ENCODE data around the gene CHRNA4.
"Not testable (repeated sequence)": the region's sequence is repeated elsewhere in the genome, so short reads cannot be mapped to it uniquely, and the experiment has no call there.

The CHRNA4 gene

DNA sequence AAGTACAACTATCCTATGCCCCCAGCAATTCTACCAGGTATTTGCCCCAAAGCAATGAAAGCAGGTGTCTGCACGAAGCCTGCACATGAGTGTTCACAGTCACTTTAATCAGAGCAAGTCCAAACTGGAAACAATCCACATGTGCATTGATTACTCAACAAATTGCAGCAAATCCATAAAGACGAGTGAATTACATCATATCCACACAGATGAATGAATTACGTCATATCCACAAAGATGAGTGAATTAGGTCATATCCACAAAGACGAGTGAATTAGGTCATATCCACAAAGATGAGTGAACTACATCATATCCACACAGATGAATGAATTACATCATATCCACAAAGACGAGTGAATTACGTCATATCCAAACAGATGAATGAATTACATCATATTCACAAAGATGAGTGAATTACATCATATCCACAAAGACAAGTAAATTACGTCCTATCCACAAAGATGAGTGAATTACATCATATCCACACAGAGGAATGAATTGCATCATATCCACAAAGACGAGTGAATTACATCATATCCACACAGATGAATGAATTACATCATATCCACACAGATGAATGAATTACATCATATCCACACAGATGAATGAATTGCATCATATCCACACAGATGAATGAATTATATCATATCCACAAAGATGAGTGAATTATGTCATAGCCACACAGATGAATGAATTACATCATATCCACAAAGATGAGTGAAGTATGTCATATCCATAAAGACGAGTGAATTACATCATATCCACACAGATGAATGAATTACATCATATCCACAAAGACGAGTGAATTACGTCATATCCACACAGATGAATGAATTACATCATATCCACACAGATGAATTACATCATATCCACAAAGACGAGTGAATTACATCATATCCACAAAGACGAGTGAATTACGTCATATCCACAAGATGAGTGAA is 21.7 kb downstream of the CHRNA4 start:
- not testable (repeated sequence) for H3K4me3 ChIP-seq (ENCODE audit: low read depth, low read length); H3K9ac ChIP-seq (ENCODE audit: low read length); H3K79me2 ChIP-seq (ENCODE audit: control insufficient read depth, insufficient read depth, low read length, poor library complexity); H3K4ac ChIP-seq (ENCODE audit: low read depth, low read length); H3K18ac ChIP-seq (ENCODE audit: low read length); H2AK5ac ChIP-seq (ENCODE audit: low read length); H3K79me1 ChIP-seq (ENCODE audit: low read length); H4K8ac ChIP-seq (ENCODE audit: low read depth, low read length); H4K12ac ChIP-seq (ENCODE audit: low read depth, low read length); H2BK120ac ChIP-seq (ENCODE audit: insufficient read depth, low read length, poor library complexity); H3K27ac ChIP-seq (ENCODE audit: low read depth, low read length); H3K4me1 ChIP-seq (ENCODE audit: control insufficient read depth in 1 of 2, insufficient read depth in 2 of 2, low read length in 2 of 2); H2BK12ac ChIP-seq (ENCODE audit: low read length); H3K9me3 ChIP-seq (ENCODE audit: insufficient read depth, low read depth, low read length); H3K14ac ChIP-seq (ENCODE audit: low read length); H3K36me3 ChIP-seq (ENCODE audit: control insufficient read depth in 1 of 2, insufficient read depth in 2 of 2, low read length in 2 of 2); H4K91ac ChIP-seq (ENCODE audit: low read depth, low read length); H2BK5ac ChIP-seq (ENCODE audit: low read depth, low read length, poor library complexity); H3K23ac ChIP-seq (ENCODE audit: low read length); H3K27me3 ChIP-seq (ENCODE audit: insufficient read depth, low read length); H3K4me2 ChIP-seq (ENCODE audit: low read length); H2AFZ ChIP-seq (ENCODE audit: insufficient read depth, low read length, poor library complexity)
- no CpG with 5 or more reads among the region's 14 CpGs for WGBS (ENCODE audit: extremely low coverage, insufficient coverage, insufficient read length)
- DNase-seq: peak in 1 of 2 donors; percentile 12

DNA sequence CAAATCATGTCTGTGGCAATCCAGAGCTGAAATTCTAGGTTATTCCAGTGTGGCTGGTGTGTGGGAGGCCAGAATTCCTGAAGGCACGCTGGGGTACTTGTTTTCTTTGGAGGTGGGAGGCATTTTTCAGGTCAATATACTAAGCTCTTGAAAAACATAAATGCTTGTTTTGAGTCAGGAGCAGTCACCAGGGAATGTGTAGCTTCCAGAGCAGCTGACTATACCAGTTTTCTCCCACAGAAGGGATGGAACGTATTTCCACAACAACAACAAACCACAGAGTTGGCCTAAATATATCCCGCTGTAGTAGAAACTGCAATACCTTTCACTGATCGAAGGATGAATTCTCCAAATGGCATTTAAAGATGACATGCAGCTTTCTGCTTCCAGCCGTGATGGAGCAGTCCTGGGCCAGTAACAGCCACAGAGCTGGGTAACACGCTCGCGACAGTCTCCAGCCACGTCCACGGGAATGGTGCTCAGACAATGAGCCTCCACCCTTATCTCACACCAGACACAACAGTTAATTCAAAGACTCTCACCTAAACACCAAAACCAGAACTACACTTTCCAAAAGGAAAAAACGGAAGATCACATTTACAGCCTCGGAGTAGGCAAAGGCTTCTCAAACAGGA is 23.2 kb downstream of the CHRNA4 start:
- H2BK12ac ChIP-seq (ENCODE audit: low read length): no peak overlapping the region
- DNase-seq: no peak
- no CpG with 5 or more reads among the region's 12 CpGs for WGBS (ENCODE audit: extremely low coverage, insufficient coverage, insufficient read length)
- H2AK5ac ChIP-seq (ENCODE audit: low read length): no peak overlapping the region
- no peaks in the 10 kb centered on the region for H3K36me3 ChIP-seq (ENCODE audit: control insufficient read depth in 1 of 2, insufficient read depth in 2 of 2, low read length in 2 of 2)
- H3K27me3 ChIP-seq (ENCODE audit: insufficient read depth, low read length): no peaks in the 10 kb centered on the region
- H3K4me2 ChIP-seq (ENCODE audit: low read length): no peak overlapping the region
- no peak overlapping the region for H4K91ac ChIP-seq (ENCODE audit: low read depth, low read length)
- H3K4me3 ChIP-seq (ENCODE audit: low read depth, low read length): no peak overlapping the region
- H4K12ac ChIP-seq (ENCODE audit: low read depth, low read length): no peak overlapping the region
- H3K9ac ChIP-seq (ENCODE audit: low read length): no peak overlapping the region
- no peak overlapping the region for H3K23ac ChIP-seq (ENCODE audit: low read length)
- no peak overlapping the region for H3K4ac ChIP-seq (ENCODE audit: low read depth, low read length)
- no peak overlapping the region for H3K18ac ChIP-seq (ENCODE audit: low read length)
- H4K8ac ChIP-seq (ENCODE audit: low read depth, low read length): no peak overlapping the region
- no peak overlapping the region for H2BK120ac ChIP-seq (ENCODE audit: insufficient read depth, low read length, poor library complexity)
- no peak overlapping the region for H2AFZ ChIP-seq (ENCODE audit: insufficient read depth, low read length, poor library complexity)
- H3K27ac ChIP-seq (ENCODE audit: low read depth, low read length): no peak overlapping the region
- no peak overlapping the region for H2BK5ac ChIP-seq (ENCODE audit: low read depth, low read length, poor library complexity)
- H3K4me1 ChIP-seq (ENCODE audit: control insufficient read depth in 1 of 2, insufficient read depth in 2 of 2, low read length in 2 of 2): no peaks in the 10 kb centered on the region
- peaks cover 12% of the 10 kb centered on the region for H3K9me3 ChIP-seq (ENCODE audit: insufficient read depth, low read depth, low read length)
- no peak overlapping the region for H3K14ac ChIP-seq (ENCODE audit: low read length)
- H3K79me1 ChIP-seq (ENCODE audit: low read length): no peaks in the 10 kb centered on the region
- no peaks in the 10 kb centered on the region for H3K79me2 ChIP-seq (ENCODE audit: control insufficient read depth, insufficient read depth, low read length, poor library complexity)

DNA sequence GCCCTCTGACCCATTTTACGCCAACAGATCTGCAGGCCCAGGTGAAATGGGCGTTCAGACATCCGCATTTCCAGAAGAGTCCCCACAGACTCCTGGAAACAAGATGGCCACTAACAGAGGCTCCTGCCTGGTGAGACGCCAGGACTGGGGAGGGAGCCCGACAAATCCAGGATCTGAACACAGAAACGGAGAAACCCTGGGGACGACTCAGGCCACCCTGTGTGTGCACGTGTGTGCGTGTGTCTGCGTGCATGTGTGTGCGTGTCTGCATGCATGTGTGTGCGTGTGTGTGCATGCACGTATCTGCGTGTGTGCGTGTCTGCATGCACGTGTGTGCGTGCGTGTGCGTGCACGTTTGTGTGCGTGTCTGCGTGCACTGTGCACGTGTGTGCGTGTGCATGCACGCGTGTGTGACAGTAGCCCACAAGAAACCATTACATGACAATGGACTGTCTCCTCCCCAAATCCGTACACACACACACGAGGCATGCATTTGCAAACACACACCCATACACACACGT is 24.9 kb downstream of the CHRNA4 start:
- Histone ChIP-seq H3K4me3 (ENCODE audit: low read depth, low read length) (peak overlapping the region; percentile 46), H3K9me3 (ENCODE audit: insufficient read depth, low read depth, low read length) (peaks cover 15% of the 10 kb centered on the region), H2BK5ac (ENCODE audit: low read depth, low read length, poor library complexity) (no peak overlapping the region), H3K18ac (ENCODE audit: low read length) (no peak overlapping the region), H3K4me1 (ENCODE audit: control insufficient read depth in 1 of 2, insufficient read depth in 2 of 2, low read length in 2 of 2) (no peaks in the 10 kb centered on the region), H2AFZ (ENCODE audit: insufficient read depth, low read length, poor library complexity) (no peak overlapping the region), H4K8ac (ENCODE audit: low read depth, low read length) (no peak overlapping the region), H2BK12ac (ENCODE audit: low read length) (no peak overlapping the region), H4K12ac (ENCODE audit: low read depth, low read length) (no peak overlapping the region), H3K4ac (ENCODE audit: low read depth, low read length) (no peak overlapping the region), H3K23ac (ENCODE audit: low read length) (peak overlapping the region; percentile 45), H3K9ac (ENCODE audit: low read length) (no peak overlapping the region), H2AK5ac (ENCODE audit: low read length) (no peak overlapping the region), H3K79me1 (ENCODE audit: low read length) (no peaks in the 10 kb centered on the region), H3K36me3 (ENCODE audit: control insufficient read depth in 1 of 2, insufficient read depth in 2 of 2, low read length in 2 of 2) (no peaks in the 10 kb centered on the region), H3K27me3 (ENCODE audit: insufficient read depth, low read length) (no peaks in the 10 kb centered on the region), H4K91ac (ENCODE audit: low read depth, low read length) (no peak overlapping the region), H3K27ac (ENCODE audit: low read depth, low read length) (no peak overlapping the region), H2BK120ac (ENCODE audit: insufficient read depth, low read length, poor library complexity) (no peak overlapping the region), H3K14ac (ENCODE audit: low read length) (no peak overlapping the region), H3K79me2 (ENCODE audit: control insufficient read depth, insufficient read depth, low read length, poor library complexity) (no peaks in the 10 kb centered on the region), H3K4me2 (ENCODE audit: low read length) (no peak overlapping the region)
- no CpG with 5 or more reads among the region's 29 CpGs for WGBS (ENCODE audit: extremely low coverage, insufficient coverage, insufficient read length)
- DNase-seq: no peak

DNA sequence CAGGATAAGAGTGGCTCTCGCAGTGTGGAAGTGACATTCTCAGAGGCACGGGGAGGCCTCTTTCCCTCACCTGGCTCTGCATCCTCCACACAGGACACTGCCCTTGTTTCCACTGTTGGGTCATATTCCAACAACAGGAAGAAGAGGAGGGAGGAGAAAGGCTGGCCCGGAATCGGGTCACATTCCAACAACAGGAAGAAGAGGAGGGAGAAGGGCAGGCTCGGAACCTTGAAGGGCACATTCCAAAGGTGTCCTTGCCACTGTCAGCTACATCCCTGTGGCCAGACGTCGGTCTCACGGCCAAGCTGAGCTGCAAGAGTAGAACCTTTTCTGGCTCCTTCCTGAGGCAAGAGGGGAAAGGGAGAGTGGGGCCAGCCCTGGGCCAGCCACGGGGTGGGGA is 25.4 kb downstream of the CHRNA4 start:
- H4K91ac ChIP-seq (ENCODE audit: low read depth, low read length): no peak overlapping the region

More for the DNA sequence above, 25.4 kb downstream of the CHRNA4 start:
- no peaks in the 10 kb centered on the region for H3K36me3 ChIP-seq (ENCODE audit: control insufficient read depth in 1 of 2, insufficient read depth in 2 of 2, low read length in 2 of 2)
- no peaks in the 10 kb centered on the region for H3K27me3 ChIP-seq (ENCODE audit: insufficient read depth, low read length)
- H3K18ac ChIP-seq (ENCODE audit: low read length): no peak overlapping the region
- H2BK120ac ChIP-seq (ENCODE audit: insufficient read depth, low read length, poor library complexity): no peak overlapping the region
- H3K27ac ChIP-seq (ENCODE audit: low read depth, low read length): no peak overlapping the region
- no peak overlapping the region for H4K8ac ChIP-seq (ENCODE audit: low read depth, low read length)
- no peak overlapping the region for H3K9ac ChIP-seq (ENCODE audit: low read length)
- H3K79me1 ChIP-seq (ENCODE audit: low read length): no peaks in the 10 kb centered on the region
- H3K9me3 ChIP-seq (ENCODE audit: insufficient read depth, low read depth, low read length): peaks cover 15% of the 10 kb centered on the region
- H3K4me1 ChIP-seq (ENCODE audit: control insufficient read depth in 1 of 2, insufficient read depth in 2 of 2, low read length in 2 of 2): no peaks in the 10 kb centered on the region
- no peaks in the 10 kb centered on the region for H3K79me2 ChIP-seq (ENCODE audit: control insufficient read depth, insufficient read depth, low read length, poor library complexity)
- H4K12ac ChIP-seq (ENCODE audit: low read depth, low read length): no peak overlapping the region
- no peak overlapping the region for H3K4ac ChIP-seq (ENCODE audit: low read depth, low read length)
- H2BK12ac ChIP-seq (ENCODE audit: low read length): no peak overlapping the region
- no peak overlapping the region for H2AFZ ChIP-seq (ENCODE audit: insufficient read depth, low read length, poor library complexity)
- no peak overlapping the region for H3K14ac ChIP-seq (ENCODE audit: low read length)
- H3K23ac ChIP-seq (ENCODE audit: low read length): no peak overlapping the region
- no peak overlapping the region for H3K4me3 ChIP-seq (ENCODE audit: low read depth, low read length)
- no peak overlapping the region for H2AK5ac ChIP-seq (ENCODE audit: low read length)
- no peak overlapping the region for H3K4me2 ChIP-seq (ENCODE audit: low read length)
- DNase-seq: no peak
- H2BK5ac ChIP-seq (ENCODE audit: low read depth, low read length, poor library complexity): no peak overlapping the region
- WGBS (ENCODE audit: extremely low coverage, insufficient coverage, insufficient read length): no CpG with 5 or more reads among the region's 9 CpGs
